ENCODE results near the gene AVEN. TPM values are rescaled to one million over a fixed set of nuclear protein-coding genes. Genes with fewer than 3 reads are reported as not detected.

AVEN gene, protein sequence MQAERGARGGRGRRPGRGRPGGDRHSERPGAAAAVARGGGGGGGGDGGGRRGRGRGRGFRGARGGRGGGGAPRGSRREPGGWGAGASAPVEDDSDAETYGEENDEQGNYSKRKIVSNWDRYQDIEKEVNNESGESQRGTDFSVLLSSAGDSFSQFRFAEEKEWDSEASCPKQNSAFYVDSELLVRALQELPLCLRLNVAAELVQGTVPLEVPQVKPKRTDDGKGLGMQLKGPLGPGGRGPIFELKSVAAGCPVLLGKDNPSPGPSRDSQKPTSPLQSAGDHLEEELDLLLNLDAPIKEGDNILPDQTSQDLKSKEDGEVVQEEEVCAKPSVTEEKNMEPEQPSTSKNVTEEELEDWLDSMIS
- total RNA-seq (2022; extraction: Qiagen RNA extraction; ENCODE audit: low read depth) = 19.7 to 24.1 TPM (median 22.4 TPM) in 5 replicates

DNA sequence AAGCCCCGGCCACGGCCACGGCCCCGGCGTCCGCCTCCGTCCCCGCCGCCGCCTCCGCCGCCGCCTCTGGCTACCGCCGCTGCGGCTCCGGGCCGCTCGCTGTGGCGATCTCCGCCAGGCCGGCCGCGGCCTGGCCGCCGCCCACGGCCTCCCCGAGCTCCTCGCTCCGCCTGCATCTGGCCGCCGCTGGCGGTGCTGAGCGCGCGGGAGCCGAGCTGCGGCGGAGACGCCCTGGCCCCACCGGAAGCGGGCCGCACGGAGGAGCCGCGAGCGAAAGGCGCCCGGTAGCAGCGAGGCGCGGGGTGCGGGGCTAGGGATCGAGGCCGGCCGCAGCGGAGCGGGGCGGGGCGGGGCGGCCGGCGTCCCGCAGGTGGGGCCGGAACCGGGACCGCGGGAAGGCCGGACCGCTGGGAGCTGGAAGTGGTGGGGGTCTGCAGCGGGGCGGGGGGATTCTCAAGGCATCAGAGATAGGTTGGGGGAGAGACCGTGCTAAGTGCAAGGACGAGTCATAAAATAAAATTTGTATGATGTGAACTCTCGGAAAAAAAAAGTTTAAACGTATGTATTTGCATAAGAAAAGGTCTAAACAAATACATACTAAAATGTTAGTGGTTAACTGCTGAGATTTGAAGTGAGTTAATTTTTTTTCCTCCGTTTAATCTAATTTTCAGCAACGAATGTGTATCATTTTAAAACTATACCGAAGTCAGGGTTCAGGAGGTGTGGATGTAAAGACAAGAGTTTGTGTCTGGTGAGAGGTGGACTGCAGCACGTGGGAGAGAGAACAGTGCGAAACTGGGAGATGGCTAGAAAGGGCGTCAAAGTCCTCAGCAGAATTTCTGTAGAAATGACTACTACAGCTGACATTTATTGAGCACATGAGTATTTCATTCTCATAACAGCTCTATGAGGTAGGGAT is at the start of gene AVEN:
AVEN (minus strand) TSS at position 334 of the 919 bp plus-strand sequence; CDS start at position 176, 158 bp downstream.

DNA sequence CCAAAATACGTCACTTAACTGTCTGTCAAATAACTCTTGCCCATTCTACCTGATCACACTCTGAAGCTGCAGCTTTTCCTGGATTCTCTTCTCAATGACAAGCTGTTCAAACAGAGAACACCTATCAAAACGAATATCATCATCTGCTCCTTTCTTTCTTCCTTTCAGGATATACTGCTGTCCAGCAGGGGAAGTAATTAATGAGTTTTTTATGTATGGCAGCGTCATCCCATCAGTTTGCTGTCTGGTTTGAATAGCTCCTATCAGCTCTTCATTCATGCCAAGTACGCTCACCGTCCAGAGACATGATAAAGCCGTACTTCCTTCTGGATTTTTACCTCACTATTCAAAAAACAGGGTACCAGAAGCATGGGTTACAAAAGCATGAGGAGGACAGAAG is 70.8 kb downstream of the AVEN start, which contains the start of gene CHRM5:
CHRM5 (plus strand) TSS at position 274 of the 400 bp plus-strand sequence. CDS start 94,221 bp downstream, outside the sequence.

Other genes starting within 250 kb of the AVEN start
- 0.06 TPM in 1 of 5 replicates, not detected in the others for gene CHRM5, start 70.7 kb downstream of the AVEN start, total RNA-seq (2022; extraction: Qiagen RNA extraction; ENCODE audit: low read depth)
- gene EMC7, start 62.7 kb upstream of the AVEN start, total RNA-seq (2022; extraction: Qiagen RNA extraction; ENCODE audit: low read depth) = 129 to 153 TPM (median 148 TPM) in 5 replicates
- 0.96 to 1.7 TPM (median 1.6 TPM) in 5 replicates for gene PGBD4, start 62.9 kb upstream of the AVEN start, total RNA-seq (2022; extraction: Qiagen RNA extraction; ENCODE audit: low read depth)
- gene KATNBL1, start 170.9 kb upstream of the AVEN start, total RNA-seq (2022; extraction: Qiagen RNA extraction; ENCODE audit: low read depth) = 21.1 to 35.8 TPM (median 30.7 TPM) in 5 replicates
- 195 to 211 TPM (median 198 TPM) in 5 replicates for gene EMC4, start 185.8 kb upstream of the AVEN start, total RNA-seq (2022; extraction: Qiagen RNA extraction; ENCODE audit: low read depth)

Data from A549 treated with GW870086 at 1 μM for 4 hours (cell line).